ENCODE data around the gene C8B.

Gene C8B

DNA sequence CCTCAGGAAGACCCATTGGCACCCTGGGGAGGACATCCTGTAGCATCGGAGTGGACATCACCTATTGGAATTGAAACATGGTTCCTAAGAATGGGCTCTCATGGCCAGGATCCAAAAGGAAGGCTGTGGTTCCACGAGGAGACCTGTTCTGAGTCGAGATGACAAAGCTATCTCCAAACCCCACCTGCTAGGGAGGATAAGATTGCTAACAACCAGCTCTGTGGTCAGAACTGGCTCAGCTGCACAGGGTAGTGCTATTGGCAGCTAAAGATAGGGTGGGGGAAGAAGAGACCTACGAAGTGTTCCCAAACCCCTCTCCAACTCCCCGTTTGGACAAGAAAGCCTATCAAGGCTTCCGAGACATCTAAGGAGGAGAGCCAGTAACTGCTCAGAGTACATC is 17.7 kb upstream of the C8B start:
- DNase-seq (ENCODE audit: low spot score) = no peak
- TF ChIP-seq, protein P1, sequence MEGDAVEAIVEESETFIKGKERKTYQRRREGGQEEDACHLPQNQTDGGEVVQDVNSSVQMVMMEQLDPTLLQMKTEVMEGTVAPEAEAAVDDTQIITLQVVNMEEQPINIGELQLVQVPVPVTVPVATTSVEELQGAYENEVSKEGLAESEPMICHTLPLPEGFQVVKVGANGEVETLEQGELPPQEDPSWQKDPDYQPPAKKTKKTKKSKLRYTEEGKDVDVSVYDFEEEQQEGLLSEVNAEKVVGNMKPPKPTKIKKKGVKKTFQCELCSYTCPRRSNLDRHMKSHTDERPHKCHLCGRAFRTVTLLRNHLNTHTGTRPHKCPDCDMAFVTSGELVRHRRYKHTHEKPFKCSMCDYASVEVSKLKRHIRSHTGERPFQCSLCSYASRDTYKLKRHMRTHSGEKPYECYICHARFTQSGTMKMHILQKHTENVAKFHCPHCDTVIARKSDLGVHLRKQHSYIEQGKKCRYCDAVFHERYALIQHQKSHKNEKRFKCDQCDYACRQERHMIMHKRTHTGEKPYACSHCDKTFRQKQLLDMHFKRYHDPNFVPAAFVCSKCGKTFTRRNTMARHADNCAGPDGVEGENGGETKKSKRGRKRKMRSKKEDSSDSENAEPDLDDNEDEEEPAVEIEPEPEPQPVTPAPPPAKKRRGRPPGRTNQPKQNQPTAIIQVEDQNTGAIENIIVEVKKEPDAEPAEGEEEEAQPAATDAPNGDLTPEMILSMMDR (IDR thresholded peaks at IDR 0.05; ENCODE audit: extremely low read depth, missing control alignments) = no peak

DNA sequence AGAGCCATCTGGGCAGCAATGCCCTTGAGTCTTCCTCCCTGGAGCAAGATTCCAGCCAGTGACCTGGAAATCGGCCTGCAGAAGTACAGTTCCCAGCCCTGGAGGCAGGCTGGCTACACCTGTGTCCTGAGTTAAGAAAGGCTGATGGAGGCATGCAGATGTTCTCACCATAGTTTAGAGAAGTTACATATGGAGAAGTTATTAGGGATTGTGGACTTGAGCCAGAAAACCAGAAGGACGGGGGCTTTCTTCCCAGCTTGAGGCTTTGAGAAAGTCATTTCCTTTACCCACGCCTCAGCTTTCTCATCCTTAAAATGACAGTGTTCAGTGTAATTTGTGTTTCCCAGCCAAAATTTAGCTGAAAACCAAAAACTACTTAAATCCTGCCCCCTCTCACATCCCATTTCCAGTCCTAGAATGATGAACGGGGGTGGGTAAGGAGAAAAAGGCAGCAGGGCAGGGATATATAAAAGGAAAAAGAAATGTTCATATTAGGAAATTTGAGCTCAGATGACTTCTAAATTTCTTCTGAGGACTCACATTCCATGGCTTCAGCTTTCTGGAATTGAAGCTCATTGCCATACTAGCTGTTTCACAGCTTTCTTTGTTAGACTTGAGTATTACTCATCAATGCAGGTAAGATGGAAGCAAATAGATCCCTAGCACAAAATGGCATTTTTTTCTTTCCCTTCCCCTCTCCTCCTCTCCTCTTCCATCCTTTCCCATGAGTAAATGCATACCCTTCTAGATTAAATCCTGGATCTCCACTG is 14.4 kb upstream of the C8B start:
- DNase-seq (ENCODE audit: low spot score) = no peak

DNA sequence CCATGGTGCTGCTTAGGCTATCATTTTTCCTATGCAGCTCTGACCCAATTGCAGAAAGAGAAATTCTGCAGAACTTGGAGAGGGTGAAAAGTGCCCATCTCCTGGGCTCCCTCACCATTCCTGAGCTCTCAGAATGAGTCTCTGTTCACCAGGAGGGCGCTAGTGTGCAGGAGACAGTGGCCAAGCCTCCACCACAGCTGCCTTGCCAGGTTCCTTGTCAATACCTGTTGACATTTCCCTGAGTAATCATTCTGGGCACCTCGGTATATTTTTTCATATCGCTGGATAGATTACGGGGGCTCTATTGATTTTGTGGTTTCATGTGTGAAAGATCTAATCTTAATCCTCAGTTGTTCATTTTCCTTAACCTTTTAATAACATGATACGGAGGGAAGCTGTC is 13.0 kb upstream of the C8B start:
- no peak for DNase-seq (ENCODE audit: low spot score)
- TF ChIP-seq, protein P1 (IDR thresholded peaks at IDR 0.05; ENCODE audit: extremely low read depth, missing control alignments) = no peak

More for the DNA sequence above, 14.4 kb upstream of the C8B start:
- TF ChIP-seq, protein P1 (IDR thresholded peaks at IDR 0.05; ENCODE audit: extremely low read depth, missing control alignments) = no peak

DNA sequence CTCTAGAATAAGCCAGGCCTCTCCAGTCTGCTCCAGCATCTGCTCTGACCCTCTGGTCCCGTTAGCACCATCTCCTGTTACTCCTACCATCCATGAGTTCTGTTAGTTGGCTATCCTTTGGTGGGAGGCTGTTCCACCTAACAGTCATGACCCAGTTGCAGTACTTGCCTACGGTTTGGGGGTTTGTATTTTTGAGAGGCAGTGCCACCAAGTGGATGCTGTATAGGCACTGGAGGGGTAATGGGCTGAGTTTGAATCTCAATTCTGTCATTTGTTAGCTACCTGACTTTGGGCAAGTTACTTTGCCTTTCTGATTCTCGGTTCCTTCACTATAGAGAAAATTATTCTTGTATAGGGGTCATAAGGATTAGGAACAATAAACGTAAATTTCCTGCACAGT is 12.1 kb upstream of the C8B start:
- TF ChIP-seq, protein P1 (IDR thresholded peaks at IDR 0.05; ENCODE audit: extremely low read depth, missing control alignments) = no peak
- no peak for DNase-seq (ENCODE audit: low spot score)

DNA sequence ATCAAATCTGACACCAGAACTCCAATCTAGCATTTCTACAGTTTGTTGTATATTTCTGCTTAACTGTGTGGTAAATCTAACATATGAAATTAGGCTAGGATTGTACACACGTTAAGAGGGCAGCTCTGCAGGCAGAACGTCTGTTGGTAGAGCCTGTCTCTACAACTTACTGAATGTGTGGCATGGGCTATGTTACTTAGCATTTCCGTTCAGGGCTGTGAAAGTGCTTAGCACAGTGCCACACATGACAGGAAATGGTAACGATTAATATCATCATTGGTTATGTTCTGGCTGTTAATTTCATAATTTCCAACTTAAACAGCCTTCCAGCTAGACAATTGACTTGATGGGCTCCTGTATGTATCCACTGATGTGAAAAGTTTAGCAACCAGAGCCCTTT is 9.6 kb upstream of the C8B start:
- TF ChIP-seq, protein P1 (IDR thresholded peaks at IDR 0.05; ENCODE audit: extremely low read depth, missing control alignments) = no peak
- DNase-seq (ENCODE audit: low spot score) = no peak

DNA sequence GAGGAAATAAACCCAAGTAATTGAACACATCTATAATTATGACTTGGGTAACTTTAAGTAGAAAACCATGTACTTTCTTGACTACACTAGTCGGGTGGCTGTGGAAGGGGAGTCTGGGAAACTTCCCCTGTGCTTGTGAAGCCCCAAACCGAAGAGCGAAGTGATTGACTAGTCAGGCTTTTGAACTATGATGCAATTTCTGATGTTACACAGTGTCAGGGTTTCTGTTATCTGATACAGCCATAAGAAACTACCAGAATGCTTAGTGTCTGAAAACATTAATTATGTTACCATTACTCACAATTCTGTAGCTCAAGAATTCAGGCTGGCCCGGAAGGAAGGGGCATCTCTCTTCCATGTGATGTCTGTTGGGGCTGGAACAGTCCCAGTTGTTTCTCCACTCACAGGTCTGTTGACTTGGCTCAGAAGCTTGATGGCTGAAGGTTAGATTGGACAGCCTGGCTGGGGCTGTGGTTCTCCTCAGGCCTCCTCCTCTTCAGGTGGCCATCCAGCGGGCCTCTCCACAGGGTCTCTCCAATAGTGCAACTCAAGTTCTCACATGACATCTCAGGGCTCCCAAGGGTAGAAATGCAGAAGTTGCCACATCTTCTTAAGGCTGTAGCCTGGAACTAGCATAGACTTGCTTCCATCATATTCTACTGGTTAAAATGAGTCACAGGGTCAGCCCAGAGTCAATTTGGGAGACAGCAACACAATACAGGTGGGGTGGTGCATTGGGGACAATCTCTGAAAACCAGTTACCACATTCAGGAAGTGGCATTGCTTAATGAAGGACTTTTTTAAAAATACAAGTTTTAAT is 8.3 kb upstream of the C8B start:
- TF ChIP-seq, protein P1 (IDR thresholded peaks at IDR 0.05; ENCODE audit: extremely low read depth, missing control alignments) = no peak
- DNase-seq (ENCODE audit: low spot score) = no peak

DNA sequence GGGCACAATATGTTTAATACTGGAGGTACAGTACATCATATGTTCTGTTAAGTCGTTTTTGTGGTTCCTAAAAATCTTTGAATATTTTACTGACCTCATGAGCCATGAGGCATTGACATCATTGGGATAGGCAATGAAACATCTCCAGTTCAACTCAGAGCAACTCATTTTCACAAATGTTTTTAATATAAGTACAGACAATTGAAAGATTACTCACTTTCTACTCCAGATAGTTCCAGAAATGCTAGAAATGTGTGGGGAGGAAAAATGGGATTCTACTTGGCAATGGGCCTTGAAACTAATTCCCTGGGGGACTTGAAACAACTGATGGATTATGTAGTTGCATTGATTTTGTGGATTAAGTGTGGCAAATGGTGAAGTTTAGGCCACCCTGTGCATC is 7.2 kb upstream of the C8B start:
- no peak for DNase-seq (ENCODE audit: low spot score)
- TF ChIP-seq, protein P1 (IDR thresholded peaks at IDR 0.05; ENCODE audit: extremely low read depth, missing control alignments) = no peak

Measured in GM20000 (cell line).